Brain microvascular endothelial cell (primary cell): Measurements from ENCODE around the gene CAPN12.
A peak's percentile ranks its signal among the peaks of the same experiment; 100 is the strongest.

Experiments
- DNase-seq: peaks from one replicate; pipeline ENCODE4 v3.0.0-alpha.2; 2020
- H3K27ac ChIP-seq: fragments of 250-450 bp; sonication (Bioruptor Pico); 2 replicates; pipeline ENCODE4 v1.5.1; 2020; ENCODE audit warnings: mild to moderate bottlenecking, moderate library complexity
- H3K27me3 ChIP-seq: fragments of 250-450 bp; sonication (Bioruptor Pico); replicated peaks from 2 replicates; pipeline ENCODE4 v1.5.1; 2020; ENCODE audit warnings: mild to moderate bottlenecking
- H3K36me3 ChIP-seq: fragments of 250-450 bp; sonication (Bioruptor Pico); replicated peaks from 2 replicates; pipeline ENCODE4 v1.5.1; 2020; ENCODE audit warnings: mild to moderate bottlenecking
- H3K4me3 ChIP-seq: 2 replicates; pipeline ENCODE4 v1.5.1; 2011; ENCODE audit warnings: low read depth, mild to moderate bottlenecking, control low read depth, low read length, moderate library complexity
- CTCF ChIP-seq: IDR thresholded peaks from 2 replicates; pipeline ENCODE4 v1.5.1; 2011; ENCODE audit warnings: low read depth, mild to moderate bottlenecking, moderate library complexity, low read length, control low read depth, inconsistent platforms; ENCODE audit errors: missing control alignments
- in situ Hi-C: cut with HindIII; loops from 2 replicates; pipeline ENCODE4 v1.10.0; 2017; ENCODE audit warnings: low sequenced_read_pairs, low pct_ligation_motif_present

CAPN12 gene

DNA sequence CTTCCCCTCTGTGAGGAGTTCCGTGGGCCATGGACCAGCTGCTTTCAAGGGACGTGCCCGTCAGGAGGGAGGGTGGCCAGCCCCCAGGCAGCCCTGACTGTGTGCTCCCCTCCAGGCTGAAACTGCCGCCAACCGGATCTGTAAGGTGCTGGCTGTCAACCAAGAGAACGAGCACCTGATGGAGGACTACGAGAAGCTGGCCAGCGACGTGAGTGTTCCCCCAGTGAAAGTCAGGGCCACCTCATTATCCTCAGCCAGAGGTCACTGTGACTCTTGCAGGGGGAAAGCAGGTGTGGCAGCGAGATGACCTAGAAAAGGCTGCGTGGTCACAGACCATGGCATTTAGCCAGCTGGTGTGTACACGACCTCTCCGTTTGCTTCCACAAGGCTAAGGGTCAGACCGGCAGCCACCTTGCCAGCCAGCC is 29.9 kb downstream of the CAPN12 start:
- Histone ChIP-seq H3K27ac (no peak overlapping the region), H3K36me3 (peaks cover 92% of the 10 kb centered on the region), H3K4me3 (no peak overlapping the region), H3K27me3 (no peaks in the 10 kb centered on the region)
- in situ Hi-C loops: no loop called here
- no peak for DNase-seq
- no peak for TF ChIP-seq CTCF

DNA sequence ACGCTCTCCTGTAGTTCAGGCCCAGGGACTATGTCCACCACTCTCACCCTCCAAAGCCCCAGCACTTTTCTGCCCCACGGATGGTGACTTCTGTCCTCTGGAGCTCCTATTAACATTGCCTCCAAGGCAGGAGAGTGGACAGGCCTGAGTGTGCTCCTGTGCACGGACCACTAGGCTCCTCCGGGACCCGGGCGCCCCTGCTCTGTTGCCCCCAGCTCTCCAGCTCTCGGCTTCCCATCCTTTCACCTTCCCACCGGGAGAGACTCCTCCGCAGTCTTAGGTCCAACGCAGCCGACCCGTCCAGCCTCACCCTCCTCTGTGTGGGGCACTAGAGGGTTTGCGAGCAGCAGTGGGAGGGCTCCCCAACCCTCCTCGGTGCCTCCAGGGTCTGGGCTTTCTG is 30.4 kb downstream of the CAPN12 start:
- in situ Hi-C loops: no loop called here
- DNase-seq: no peak
- Histone ChIP-seq H3K27me3 (no peaks in the 10 kb centered on the region), H3K27ac (no peak overlapping the region), H3K36me3 (peaks cover 95% of the 10 kb centered on the region), H3K4me3 (no peak overlapping the region)
- TF ChIP-seq CTCF: no peak

DNA sequence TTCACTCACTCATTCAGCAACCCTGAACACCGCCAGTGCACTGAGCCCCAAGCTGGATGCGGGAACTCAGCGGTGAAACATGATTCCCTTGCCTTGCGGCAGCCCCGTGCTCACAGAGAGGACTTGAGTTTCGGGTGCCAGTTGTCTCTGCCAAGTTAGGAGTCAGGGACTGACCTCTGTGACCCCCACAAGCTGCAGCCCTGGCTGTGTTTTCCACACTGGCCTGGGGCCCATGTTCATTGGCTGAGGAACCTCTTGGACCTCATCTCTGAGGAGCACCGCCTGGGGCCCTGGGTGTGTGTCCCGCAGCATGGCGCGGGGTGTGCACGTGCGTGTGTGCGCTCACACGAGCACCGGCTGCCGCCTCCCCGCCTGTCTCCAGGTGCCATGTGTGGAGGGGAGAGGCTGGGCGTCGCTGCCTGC is 31.0 kb downstream of the CAPN12 start:
- TF ChIP-seq CTCF: no peak
- Histone ChIP-seq H3K4me3 (no peak overlapping the region), H3K27me3 (no peaks in the 10 kb centered on the region), H3K27ac (no peak overlapping the region), H3K36me3 (peaks cover 96% of the 10 kb centered on the region)
- in situ Hi-C loops: no loop called here
- DNase-seq: no peak

DNA sequence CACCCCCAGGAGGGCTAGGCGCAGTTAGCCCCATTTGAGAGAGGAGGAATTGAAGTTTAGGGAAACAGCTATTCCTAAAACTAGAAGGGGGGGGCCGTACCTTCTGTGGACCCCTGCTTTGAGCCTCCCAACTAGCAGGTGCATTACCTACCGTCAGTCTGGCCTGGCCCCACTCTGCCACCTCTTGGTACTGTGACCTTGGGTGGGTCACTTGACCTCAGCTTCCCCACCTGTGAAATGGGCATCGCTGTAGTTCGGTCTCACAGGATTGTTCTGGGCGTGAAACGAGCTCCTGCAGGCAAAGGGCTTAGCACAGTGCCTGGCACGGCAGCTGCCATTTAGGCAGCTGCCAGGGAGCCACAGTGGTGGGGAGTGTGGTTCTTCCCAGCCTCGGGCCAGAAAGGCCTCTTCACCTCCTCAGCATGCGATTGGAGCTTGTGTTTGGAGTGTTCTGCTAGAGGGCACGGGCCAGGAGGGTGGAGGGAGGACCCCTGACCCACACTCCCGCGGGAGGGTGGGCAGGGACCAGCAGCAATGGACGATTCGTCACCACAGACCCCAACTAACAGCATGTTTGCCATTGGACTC is 32.0 kb downstream of the CAPN12 start:
- TF ChIP-seq CTCF: no peak
- Histone ChIP-seq H3K4me3 (no peak overlapping the region), H3K27me3 (no peaks in the 10 kb centered on the region), H3K36me3 (peaks cover 99% of the 10 kb centered on the region), H3K27ac (peak overlapping the region; percentile 39)
- DNase-seq: no peak
- in situ Hi-C loops: no loop called here

DNA sequence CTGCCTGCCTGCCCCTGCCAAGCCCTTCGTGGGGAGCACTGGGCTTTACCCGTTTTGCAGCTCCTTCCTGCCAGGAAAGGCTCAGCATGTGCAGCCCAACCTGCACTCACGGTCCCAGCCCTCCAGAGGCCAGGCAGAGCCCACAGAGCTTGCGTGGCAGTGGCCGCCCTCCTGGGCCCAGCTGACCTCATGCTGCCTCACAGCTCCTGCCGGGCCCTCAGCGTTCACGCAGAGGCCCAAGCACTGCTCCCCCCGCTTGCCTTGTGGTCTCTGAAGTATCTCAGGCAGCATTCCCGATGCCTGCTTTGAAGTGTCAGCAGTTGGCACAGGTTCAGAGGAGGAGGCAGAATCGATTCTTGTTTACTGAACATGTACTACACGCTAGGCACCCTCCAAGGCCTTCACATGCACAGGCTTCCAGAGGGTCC is 32.5 kb downstream of the CAPN12 start:
- no peak overlapping the region for H3K4me3 ChIP-seq
- peak overlapping the region; percentile 50 for H3K27ac ChIP-seq
- no peaks in the 10 kb centered on the region for H3K27me3 ChIP-seq
- peaks cover 99% of the 10 kb centered on the region for H3K36me3 ChIP-seq
- in situ Hi-C loops: no loop called here
- peak; percentile 91 for DNase-seq
- TF ChIP-seq CTCF: peak; percentile 59

DNA sequence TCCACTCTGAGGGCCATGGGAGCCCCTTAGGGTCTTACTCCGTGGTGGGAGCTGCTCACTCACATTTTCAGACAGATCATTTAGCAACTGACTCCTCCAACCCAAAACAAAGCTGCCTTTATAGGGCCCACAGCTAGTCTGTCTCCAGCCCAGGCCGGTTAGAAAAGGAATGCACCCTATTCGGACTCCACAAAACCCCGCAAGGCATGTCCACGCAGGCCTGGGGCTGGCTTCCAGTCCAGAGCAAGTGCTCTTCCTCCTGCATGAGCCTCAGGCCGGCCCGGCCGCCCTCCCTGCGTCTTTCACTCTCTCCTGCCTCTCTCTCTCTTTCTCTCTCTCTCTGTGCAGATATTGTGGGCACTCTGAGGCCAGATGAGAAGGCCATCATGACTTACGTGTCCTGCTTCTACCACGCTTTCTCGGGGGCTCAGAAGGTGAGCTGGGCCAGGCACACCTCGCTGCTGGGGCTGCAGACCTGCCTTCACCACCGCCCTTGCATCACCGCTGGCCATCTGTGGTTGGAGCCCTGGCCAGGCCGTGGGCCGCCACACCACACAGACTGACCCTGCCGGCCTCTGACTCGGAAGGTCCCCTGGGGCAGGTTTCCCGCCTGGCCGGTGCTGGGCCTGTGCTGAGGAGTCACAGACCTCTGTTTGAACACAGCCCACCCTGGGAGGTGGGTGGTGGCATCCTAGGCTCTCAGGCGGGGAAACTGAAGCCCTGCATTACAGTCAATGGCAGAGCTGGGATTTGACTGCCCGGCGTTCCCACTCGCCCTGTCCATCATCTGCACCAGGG is 33.1 kb downstream of the CAPN12 start:
- Histone ChIP-seq H3K27me3 (no peaks in the 10 kb centered on the region), H3K27ac (peak overlapping the region; percentile 50), H3K36me3 (peaks cover 99% of the 10 kb centered on the region), H3K4me3 (no peak overlapping the region)
- no peak for TF ChIP-seq CTCF
- DNase-seq: no peak
- in situ Hi-C loops: no loop called here
